Measurements from ENCODE around the gene CCDC92B. TPM values are rescaled to one million over a fixed set of nuclear protein-coding genes. Genes with fewer than 3 reads are reported as not detected.

Gene CCDC92B
- total RNA-seq = under 1 TPM in 3 of 4 donors, not detected in 1; 0.15 to 0.57 (median 0.35) TPM

DNA sequence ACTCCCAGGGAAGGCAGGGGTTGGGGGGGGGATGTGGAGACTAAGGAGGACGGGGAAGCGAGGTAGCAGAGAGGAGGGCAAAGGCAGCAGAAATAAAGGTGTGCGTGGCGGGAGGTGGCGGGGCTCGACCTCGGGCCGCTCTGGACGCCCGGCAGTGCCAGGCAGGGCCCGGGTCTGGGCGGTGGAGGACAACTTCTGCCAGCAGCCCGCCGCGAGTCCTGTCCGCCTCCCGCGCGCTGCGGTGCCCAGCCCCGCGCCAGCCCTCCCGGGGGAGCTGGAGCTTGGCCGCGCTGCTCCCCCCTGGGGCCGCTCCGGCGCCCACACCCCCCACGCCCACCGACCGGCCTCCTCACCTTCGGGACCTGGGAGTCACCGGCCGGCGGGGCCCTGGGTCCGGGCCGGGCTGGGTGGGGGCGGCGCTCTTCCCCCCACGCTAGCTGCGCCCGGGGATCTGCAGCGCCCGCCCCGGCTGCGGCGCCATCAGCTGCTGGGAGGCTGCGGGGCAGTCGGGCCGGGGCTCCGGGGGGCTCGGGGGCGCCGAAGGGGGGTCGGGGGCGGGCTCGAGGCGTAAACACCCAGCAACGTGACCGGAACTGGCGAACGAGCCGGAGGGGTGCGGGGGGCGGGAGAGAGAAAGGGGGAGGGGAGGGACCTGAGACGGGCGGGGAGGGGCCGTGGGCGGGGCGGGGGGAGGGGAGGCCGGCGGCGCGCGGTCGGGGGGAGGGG lies at the start of gene CCDC92B:
TSS of gene CCDC92B (minus strand) at position 595 of the 726 bp plus-strand sequence. CDS start 14,507 bp downstream, outside the sequence.
- WGBS, 2 donors = 13% methylated on average over 3 of the region's 76 CpGs; no CpG with 5 or more reads in 1 of the 2 donors
- H3K4me1 ChIP-seq = peaks cover 0 to 13% (median 6%) of the 10 kb centered on the region in 3 donors
- H3K27ac ChIP-seq = no peak within 1 kb of the TSS
- no peak for TF ChIP-seq POLR2A (IDR thresholded peaks at IDR 0.05)
- TF ChIP-seq, protein P1, sequence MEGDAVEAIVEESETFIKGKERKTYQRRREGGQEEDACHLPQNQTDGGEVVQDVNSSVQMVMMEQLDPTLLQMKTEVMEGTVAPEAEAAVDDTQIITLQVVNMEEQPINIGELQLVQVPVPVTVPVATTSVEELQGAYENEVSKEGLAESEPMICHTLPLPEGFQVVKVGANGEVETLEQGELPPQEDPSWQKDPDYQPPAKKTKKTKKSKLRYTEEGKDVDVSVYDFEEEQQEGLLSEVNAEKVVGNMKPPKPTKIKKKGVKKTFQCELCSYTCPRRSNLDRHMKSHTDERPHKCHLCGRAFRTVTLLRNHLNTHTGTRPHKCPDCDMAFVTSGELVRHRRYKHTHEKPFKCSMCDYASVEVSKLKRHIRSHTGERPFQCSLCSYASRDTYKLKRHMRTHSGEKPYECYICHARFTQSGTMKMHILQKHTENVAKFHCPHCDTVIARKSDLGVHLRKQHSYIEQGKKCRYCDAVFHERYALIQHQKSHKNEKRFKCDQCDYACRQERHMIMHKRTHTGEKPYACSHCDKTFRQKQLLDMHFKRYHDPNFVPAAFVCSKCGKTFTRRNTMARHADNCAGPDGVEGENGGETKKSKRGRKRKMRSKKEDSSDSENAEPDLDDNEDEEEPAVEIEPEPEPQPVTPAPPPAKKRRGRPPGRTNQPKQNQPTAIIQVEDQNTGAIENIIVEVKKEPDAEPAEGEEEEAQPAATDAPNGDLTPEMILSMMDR (IDR thresholded peaks at IDR 0.05) = no peak
- no peaks in the 10 kb centered on the region for H3K36me3 ChIP-seq
- peak within 1 kb of the TSS in 2 of 4 donors; percentile 16 to 45 for H3K4me3 ChIP-seq
- intact Hi-C loops (cut with DNase I) = no loop called here
- no peak for DNase-seq
- no peaks in the 10 kb centered on the region for H3K9me3 ChIP-seq
- peaks cover 0 to 100% (median 2%) of the 10 kb centered on the region in 4 donors for H3K27me3 ChIP-seq

DNA sequence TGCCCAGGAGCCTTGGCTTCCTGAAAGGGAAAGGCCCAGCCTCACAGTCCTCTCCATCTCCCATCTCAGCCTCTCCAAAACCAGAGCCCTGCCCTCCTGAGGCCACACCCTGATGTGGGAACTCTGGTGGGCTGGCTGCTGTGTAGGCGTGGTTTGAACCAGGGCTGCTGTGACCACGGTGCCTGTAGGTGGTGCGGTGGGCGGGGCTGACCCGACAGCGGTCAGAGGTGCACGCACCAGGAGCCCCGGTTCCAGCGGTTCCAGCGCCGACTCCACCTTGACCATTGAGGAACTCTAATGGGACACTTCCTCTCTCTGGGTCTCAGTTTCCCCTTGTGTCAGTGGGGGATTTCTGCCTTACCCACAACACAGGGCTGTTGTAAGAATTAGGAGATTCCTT lies 49.2 kb upstream of the CCDC92B start:
- 33% methylated on average over 4 to 9 of the region's 11 CpGs for WGBS, 2 donors
- H3K4me3 ChIP-seq = no peak overlapping the region
- no peak for DNase-seq
- intact Hi-C loops (cut with DNase I) = no loop called here
- H3K4me1 ChIP-seq = peaks cover 0 to 19% (median 0%) of the 10 kb centered on the region in 3 donors
- no peak overlapping the region for H3K27ac ChIP-seq
- no peaks in the 10 kb centered on the region for H3K36me3 ChIP-seq
- no peaks in the 10 kb centered on the region for H3K9me3 ChIP-seq
- TF ChIP-seq, protein P1 (IDR thresholded peaks at IDR 0.05) = no peak
- no peak for TF ChIP-seq POLR2A (IDR thresholded peaks at IDR 0.05)
- H3K27me3 ChIP-seq = peaks cover 0 to 65% (median 0%) of the 10 kb centered on the region in 4 donors

DNA sequence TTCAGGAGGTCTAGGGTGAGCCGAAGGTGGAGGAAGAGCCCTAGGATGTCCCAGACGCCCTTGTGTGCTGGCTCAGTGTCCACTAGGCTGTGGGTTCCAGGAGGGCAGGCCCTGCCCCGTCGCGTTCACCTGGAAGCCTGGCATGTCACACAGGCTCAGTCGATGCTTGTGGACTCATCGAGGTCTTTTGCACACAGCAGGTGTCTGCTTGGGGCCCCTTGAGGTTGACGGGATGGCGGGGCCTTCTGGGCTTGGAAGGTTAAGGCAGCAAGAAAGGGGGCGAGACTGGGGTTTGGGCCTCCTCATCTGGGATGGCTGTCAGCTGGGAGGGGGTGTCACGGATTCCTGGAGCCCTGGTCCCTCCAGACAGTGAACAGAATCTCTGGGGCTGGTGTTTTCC lies 48.7 kb upstream of the CCDC92B start:
- intact Hi-C loops (cut with DNase I) = no loop called here
- Histone ChIP-seq H3K9me3 (no peaks in the 10 kb centered on the region), H3K4me1 (peaks cover 0 to 19% (median 0%) of the 10 kb centered on the region in 3 donors), H3K27me3 (peaks cover 0 to 70% (median 0%) of the 10 kb centered on the region in 4 donors), H3K27ac (no peak overlapping the region), H3K4me3 (no peak overlapping the region), H3K36me3 (no peaks in the 10 kb centered on the region)
- no peak for DNase-seq
- WGBS, 2 donors = 63 to 67% methylated on average over 2 to 7 of the region's 11 CpGs
- no peak for TF ChIP-seq POLR2A (IDR thresholded peaks at IDR 0.05)
- TF ChIP-seq, protein P1 (IDR thresholded peaks at IDR 0.05) = no peak

DNA sequence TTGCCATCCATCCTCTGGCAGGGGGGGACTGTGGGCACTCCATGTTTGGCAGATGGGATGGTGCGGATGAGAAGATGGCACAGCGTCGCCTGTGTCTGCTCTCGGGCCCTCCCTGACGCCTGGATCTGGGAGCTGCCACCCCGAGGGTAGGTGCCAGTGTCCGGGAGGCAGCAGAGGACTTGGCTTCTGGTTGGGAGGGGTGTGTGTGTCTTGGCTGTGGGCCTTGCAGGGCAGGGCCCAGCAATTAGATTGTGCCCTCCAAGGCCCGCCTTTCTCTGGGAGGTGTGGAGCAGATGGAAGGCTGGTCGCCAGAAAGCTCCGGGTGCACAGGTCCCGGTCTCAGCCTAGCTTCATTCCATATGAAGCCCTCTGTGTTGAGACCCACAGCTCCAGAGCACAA lies 48.2 kb upstream of the CCDC92B start:
- Histone ChIP-seq H3K27me3 (peaks cover 0 to 70% (median 0%) of the 10 kb centered on the region in 4 donors), H3K9me3 (no peaks in the 10 kb centered on the region), H3K4me1 (peaks cover 0 to 20% (median 0%) of the 10 kb centered on the region in 3 donors), H3K36me3 (no peaks in the 10 kb centered on the region), H3K4me3 (no peak overlapping the region), H3K27ac (no peak overlapping the region)
- 20% methylated on average over 1 of the region's 11 CpGs; no CpG with 5 or more reads in 1 of the 2 donors for WGBS, 2 donors
- intact Hi-C loops (cut with DNase I) = no loop called here
- no peak for DNase-seq
- TF ChIP-seq, protein P1 (IDR thresholded peaks at IDR 0.05) = no peak
- no peak for TF ChIP-seq POLR2A (IDR thresholded peaks at IDR 0.05)

DNA sequence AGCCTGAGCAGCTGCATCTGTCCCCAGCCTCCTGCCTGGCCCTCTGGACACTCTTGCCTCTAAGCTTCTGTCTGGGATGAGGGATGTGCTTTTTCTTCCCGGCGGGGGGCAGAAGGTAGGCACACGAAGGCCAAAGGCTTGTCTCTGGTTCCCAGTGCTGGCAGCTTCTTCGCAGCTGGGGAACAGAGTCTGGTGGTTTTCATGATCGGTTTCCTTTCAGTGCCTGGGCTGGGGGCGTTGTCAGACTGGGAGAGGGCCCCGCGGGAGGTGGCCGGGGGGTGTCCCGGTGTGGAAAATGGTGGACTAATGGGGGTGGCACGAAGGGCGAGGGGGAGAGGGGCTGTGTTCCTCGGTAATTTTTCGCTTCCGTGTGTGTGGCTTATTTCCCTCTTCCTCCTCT lies 47.8 kb upstream of the CCDC92B start:
- WGBS, 2 donors = 18 to 47% methylated on average over 3 to 9 of the region's 15 CpGs
- Histone ChIP-seq H3K36me3 (no peaks in the 10 kb centered on the region), H3K27me3 (peaks cover 0 to 74% (median 0%) of the 10 kb centered on the region in 4 donors), H3K9me3 (no peaks in the 10 kb centered on the region), H3K27ac (no peak overlapping the region), H3K4me3 (peak overlapping the region in 2 of 4 donors; percentile 28 to 52), H3K4me1 (peaks cover 0 to 24% (median 0%) of the 10 kb centered on the region in 3 donors)
- no peak for TF ChIP-seq POLR2A (IDR thresholded peaks at IDR 0.05)
- TF ChIP-seq, protein P1 (IDR thresholded peaks at IDR 0.05) = no peak
- intact Hi-C loops (cut with DNase I) = no loop called here
- no peak for DNase-seq

Measured in esophagus squamous epithelium (tissue), 5 donors.